IMR-90 (cell line): ENCODE measurements around the gene CUL1. TPM values are rescaled to one million over a fixed set of nuclear protein-coding genes. Genes with fewer than 3 reads are reported as not detected.

Experiments used
- ATAC-seq: fragments of 200-7000 bp; cut with Tn5 transposase; 2 replicates; pipeline ENCODE4 v1.9.1; 2020; ENCODE audit warnings: low read depth, mild to moderate bottlenecking, moderate library complexity
- BruUV-seq: library from RNA; stranded (reverse); fragments of 400-500 nt; replicated peaks from 2 replicates; lab custom pipeline; 2021; lab: Mats Ljungman, UMichigan
- CTCF ChIA-PET: fragments of 300-600 bp; formaldehyde crosslinking; extraction: SDS; loops from one replicate; lab custom pipeline; 2021; ENCODE audit warnings: antibody characterized with exemption; lab: Yijun Ruan, JAX
- POLR2A ChIA-PET: fragments of 300-600 bp; sonication (Branson Sonifier 250); formaldehyde crosslinking; loops from one replicate; lab custom pipeline; 2022; ENCODE audit warnings: antibody characterized with exemption; ENCODE audit not compliant: unreplicated experiment; lab: Charles Lee
- DNase-seq: peaks from one replicate; pipeline ENCODE4 v3.0.0; 2013
- H2AFZ ChIP-seq: replicated peaks from 2 replicates; pipeline ENCODE3; 2013; ENCODE audit warnings: low read length, mild to moderate bottlenecking; ENCODE audit not compliant: poor library complexity
- H2AK5ac ChIP-seq: 2 replicates; pipeline ENCODE4 v1.6.1; 2013; ENCODE audit warnings: low read depth, low read length, inconsistent platforms
- H2AK9ac ChIP-seq: replicated peaks from 2 replicates; pipeline ENCODE3; 2013; ENCODE audit warnings: mild to moderate bottlenecking, low read depth, low read length, moderate library complexity; ENCODE audit not compliant: poor library complexity
- H2BK120ac ChIP-seq: 2 replicates; pipeline ENCODE4 v1.6.1; 2013; ENCODE audit warnings: low read depth, low read length, inconsistent platforms
- H2BK15ac ChIP-seq: 3 replicates; pipeline ENCODE4 v1.6.1; 2013; ENCODE audit warnings: low read depth, low read length, inconsistent platforms
- H2BK20ac ChIP-seq: 2 replicates; pipeline ENCODE4 v1.6.1; 2013; ENCODE audit warnings: low read depth, mild to moderate bottlenecking, inconsistent platforms, low read length, moderate library complexity
- H2BK5ac ChIP-seq: 2 replicates; pipeline ENCODE4 v1.6.1; 2013; ENCODE audit warnings: mild to moderate bottlenecking, low read depth, low read length, inconsistent platforms; ENCODE audit not compliant: poor library complexity, severe bottlenecking
- H3K14ac ChIP-seq: replicated peaks from 2 replicates; pipeline ENCODE4 v1.6.1; 2013; ENCODE audit warnings: low read depth, low read length, inconsistent platforms
- H3K18ac ChIP-seq: 2 replicates; pipeline ENCODE4 v1.6.1; 2013; ENCODE audit warnings: low read depth, low read length, control low read depth
- H3K23ac ChIP-seq: 2 replicates; pipeline ENCODE4 v1.6.1; 2013; ENCODE audit warnings: low read depth, low read length, inconsistent platforms
- H3K27ac ChIP-seq: 2 replicates; pipeline ENCODE4 v1.5.1; 2013; ENCODE audit warnings: mild to moderate bottlenecking, control low read depth, low read length; ENCODE audit not compliant: insufficient read depth
- H3K27me3 ChIP-seq: 2 replicates; pipeline ENCODE4 v1.6.1; 2013; ENCODE audit warnings: low read length; ENCODE audit not compliant: control insufficient read depth, insufficient read depth
- H3K36me3 ChIP-seq: 2 replicates; pipeline ENCODE4 v1.6.1; 2013; ENCODE audit warnings: low read length, mixed read lengths; ENCODE audit not compliant: control insufficient read depth, insufficient read depth
- H3K4ac ChIP-seq: 2 replicates; pipeline ENCODE4 v1.6.1; 2013; ENCODE audit warnings: low read depth, low read length, inconsistent platforms
- H3K4me1 ChIP-seq: 2 replicates; pipeline ENCODE4 v1.6.1; 2013; ENCODE audit warnings: low read length, mixed read lengths; ENCODE audit not compliant: control insufficient read depth, insufficient read depth
- H3K4me2 ChIP-seq: 2 replicates; pipeline ENCODE4 v1.6.1; 2013; ENCODE audit warnings: low read depth, mild to moderate bottlenecking, control low read depth, low read length, moderate library complexity
- H3K4me3 ChIP-seq: 2 replicates; pipeline ENCODE4 v1.5.1; 2013; ENCODE audit warnings: low read depth, mild to moderate bottlenecking, control low read depth, low read length, moderate library complexity; ENCODE audit not compliant: insufficient read depth
- H3K56ac ChIP-seq: 2 replicates; pipeline ENCODE4 v1.6.1; 2013; ENCODE audit warnings: low read length, inconsistent platforms; ENCODE audit not compliant: insufficient read depth; ENCODE audit errors: extremely low read depth
- H3K79me1 ChIP-seq, 2 experiments: 2 replicates each; pipeline ENCODE4 v1.6.1; 2013; ENCODE audit warnings: low read length in 2 of 2, inconsistent platforms in 1 of 2, low read depth in 1 of 2
- H3K9ac ChIP-seq: 2 replicates; pipeline ENCODE4 v1.6.1; 2013; ENCODE audit warnings: low read depth, low read length, control low read depth
- H3K9me1 ChIP-seq: 2 replicates; pipeline ENCODE4 v1.6.1; 2013; ENCODE audit warnings: low read length, inconsistent platforms; ENCODE audit not compliant: insufficient read depth
- H3K9me3 ChIP-seq: 2 replicates; pipeline ENCODE4 v1.6.1; 2013; ENCODE audit warnings: low read length; ENCODE audit not compliant: control insufficient read depth, insufficient read depth
- H4K20me1 ChIP-seq: 2 replicates; pipeline ENCODE4 v1.6.1; 2013; ENCODE audit warnings: low read length, inconsistent platforms; ENCODE audit not compliant: insufficient read depth
- H4K5ac ChIP-seq: 2 replicates; pipeline ENCODE4 v1.6.1; 2013; ENCODE audit warnings: mild to moderate bottlenecking, low read depth, low read length, control low read depth
- H4K8ac ChIP-seq, 2 experiments: 2 replicates each; pipeline ENCODE4 v1.6.1; 2013; ENCODE audit warnings: low read depth in 2 of 2, low read length in 2 of 2, control low read depth in 1 of 2, inconsistent platforms in 1 of 2
- H4K91ac ChIP-seq: 2 replicates; pipeline ENCODE4 v1.6.1; 2013; ENCODE audit warnings: low read depth, low read length, inconsistent platforms; ENCODE audit not compliant: insufficient read depth
- FOS ChIP-seq: fragments of 150-350 bp; IDR thresholded peaks from 2 replicates; pipeline ENCODE4 v1.6.1; 2016; ENCODE audit warnings: low read depth, low read length
- MAFK ChIP-seq: IDR thresholded peaks from 2 replicates; pipeline ENCODE4 v1.6.1; 2012; ENCODE audit warnings: low read depth, low read length, improper control_type of control experiment
- POLR2A ChIP-seq: IDR thresholded peaks from 2 replicates; pipeline ENCODE4 v1.6.1; 2012; ENCODE audit warnings: mild to moderate bottlenecking, low read depth, low read length
- RCOR1 ChIP-seq: IDR thresholded peaks from 2 replicates; pipeline ENCODE4 v1.6.1; 2012; ENCODE audit warnings: mild to moderate bottlenecking, low read length, improper control_type of control experiment; ENCODE audit not compliant: insufficient replicate concordance
- RFX5 ChIP-seq: IDR thresholded peaks from 2 replicates; pipeline ENCODE4 v1.8.0; 2012; ENCODE audit warnings: low read depth, mild to moderate bottlenecking, low read length, moderate library complexity
- WGBS, 2 experiments: methylation state at CpG; one replicate each; pipeline versions ENCODE4 v1.1.5 to v1.1.7; 2013; ENCODE audit warnings: missing lambda C conversion rate in 2 of 2; ENCODE audit not compliant: insufficient read length in 1 of 2; ENCODE audit errors: extremely low coverage in 2 of 2; 5-methylcytosine and 5-hydroxymethylcytosine counted together
- dilution Hi-C: fragments of 300-500 bp; cut with HindIII; formaldehyde crosslinking; loops from one replicate; pipeline ENCODE4 v1.14.3; 2018; ENCODE audit warnings: low sequenced_read_pairs; ENCODE audit not compliant: unreplicated experiment
- in situ Hi-C: fragments of 300-500 bp; cut with MboI; formaldehyde crosslinking; loops from 3 replicates; pipeline ENCODE4 v1.14.3; 2019; ENCODE audit warnings: low sequenced_read_pairs, inconsistent platforms, mixed read lengths
- intact Hi-C: fragments of 100-400 bp; cut with micrococcal nuclease; formaldehyde crosslinking; loops from 2 replicates; pipeline ENCODE4 v1.10.0; 2022
- polyA plus RNA-seq, 3 experiments: library from polyadenylated mRNA; depleted of rRNA; stranded (reverse); fragments of >200 nt; gene quantifications; 2 replicates each; pipeline ENCODE4 v1.2.3, GENCODE V29; 2012; ENCODE audit warnings: low replicate concordance in 1 of 3
- total RNA-seq: library from RNA; depleted of rRNA; stranded (reverse); fragments of >200 nt; gene quantifications from 2 replicates; pipeline ENCODE4 v1.2.3, GENCODE V29; 2012
- TF ChIP-seq, protein P1 (sequence below): conservative IDR thresholded peaks from 2 replicates; pipeline ENCODE4 v1.5.1; 2012; ENCODE audit warnings: mild to moderate bottlenecking, low read depth, low read length, improper control_type of control experiment

Gene CUL1
- total and polyA plus RNA-seq, 2 of the 4 experiments (the other 2 are of a cell fraction) = 44.0 to 46.2 TPM

DNA sequence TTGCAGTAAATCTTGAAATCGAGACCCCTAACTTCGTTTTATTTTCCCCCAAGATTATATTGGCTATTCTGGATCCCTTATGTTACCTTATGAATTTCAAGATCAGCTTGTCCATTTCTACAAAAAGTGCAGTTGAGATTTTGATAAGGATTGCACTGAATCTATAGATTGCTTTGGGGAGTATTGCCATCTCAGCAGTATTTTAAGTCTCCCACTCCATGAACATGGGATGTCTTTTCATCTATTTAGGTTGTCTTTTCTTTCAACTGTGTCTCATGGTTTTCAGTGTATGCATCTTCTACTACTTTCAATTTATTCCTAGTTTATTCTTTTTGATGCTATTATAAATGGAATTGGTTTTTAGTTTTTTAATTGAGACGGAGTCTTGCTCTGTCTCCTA is 95.8 kb downstream of the CUL1 start:
- no peak overlapping the region for H2BK15ac ChIP-seq
- H3K27me3 ChIP-seq = no peaks in the 10 kb centered on the region
- no peak overlapping the region for H2AK5ac ChIP-seq
- H4K5ac ChIP-seq = no peak overlapping the region
- intact Hi-C loops (loop anchor here (5.0 kb wide), 1 partner anchor 168 kb away; no protein-coding TSS in a partner anchor), in situ Hi-C loops (no loop called here), dilution Hi-C loops (no loop called here)
- H3K18ac ChIP-seq = no peak overlapping the region
- H2BK5ac ChIP-seq = no peak overlapping the region
- H2AFZ ChIP-seq = no peak overlapping the region
- H2BK120ac ChIP-seq = no peak overlapping the region
- no peak overlapping the region for H3K4me3 ChIP-seq
- H4K91ac ChIP-seq = no peak overlapping the region
- no peak overlapping the region for H3K14ac ChIP-seq
- no peaks in the 10 kb centered on the region for H3K9me3 ChIP-seq
- no peak overlapping the region for H2AK9ac ChIP-seq
- H3K27ac ChIP-seq = no peak overlapping the region
- DNase-seq (no peak), ATAC-seq (no peak)
- no CpG with 5 or more reads among the region's 3 CpGs for WGBS, 2 experiments
- no peaks in the 10 kb centered on the region for H3K9me1 ChIP-seq
- no peak overlapping the region for H3K9ac ChIP-seq
- no peak overlapping the region for H3K4ac ChIP-seq
- no peak overlapping the region for H3K56ac ChIP-seq
- no peak overlapping the region for H2BK20ac ChIP-seq
- no peak overlapping the region for H3K23ac ChIP-seq
- no TSS peak for BruUV-seq
- ChIA-PET POLR2A (no interaction called here), CTCF (no interaction called here)
- H3K4me1 ChIP-seq = no peaks in the 10 kb centered on the region
- H4K20me1 ChIP-seq = no peaks in the 10 kb centered on the region; the same call in 1 of the 2 replicates
- TF ChIP-seq RCOR1 = no peak
- no peak for TF ChIP-seq FOS
- TF ChIP-seq, protein P1, sequence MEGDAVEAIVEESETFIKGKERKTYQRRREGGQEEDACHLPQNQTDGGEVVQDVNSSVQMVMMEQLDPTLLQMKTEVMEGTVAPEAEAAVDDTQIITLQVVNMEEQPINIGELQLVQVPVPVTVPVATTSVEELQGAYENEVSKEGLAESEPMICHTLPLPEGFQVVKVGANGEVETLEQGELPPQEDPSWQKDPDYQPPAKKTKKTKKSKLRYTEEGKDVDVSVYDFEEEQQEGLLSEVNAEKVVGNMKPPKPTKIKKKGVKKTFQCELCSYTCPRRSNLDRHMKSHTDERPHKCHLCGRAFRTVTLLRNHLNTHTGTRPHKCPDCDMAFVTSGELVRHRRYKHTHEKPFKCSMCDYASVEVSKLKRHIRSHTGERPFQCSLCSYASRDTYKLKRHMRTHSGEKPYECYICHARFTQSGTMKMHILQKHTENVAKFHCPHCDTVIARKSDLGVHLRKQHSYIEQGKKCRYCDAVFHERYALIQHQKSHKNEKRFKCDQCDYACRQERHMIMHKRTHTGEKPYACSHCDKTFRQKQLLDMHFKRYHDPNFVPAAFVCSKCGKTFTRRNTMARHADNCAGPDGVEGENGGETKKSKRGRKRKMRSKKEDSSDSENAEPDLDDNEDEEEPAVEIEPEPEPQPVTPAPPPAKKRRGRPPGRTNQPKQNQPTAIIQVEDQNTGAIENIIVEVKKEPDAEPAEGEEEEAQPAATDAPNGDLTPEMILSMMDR = no peak
- TF ChIP-seq POLR2A = no peak
- TF ChIP-seq MAFK = peak; percentile 85
- no peak for TF ChIP-seq RFX5
- peaks cover 50% of the 10 kb centered on the region for H3K36me3 ChIP-seq
- H4K8ac ChIP-seq = no peak overlapping the region
- peaks cover 0 to 14% of the 10 kb centered on the region in 2 experiments; a peak in 2 of 4 replicates for H3K79me1 ChIP-seq
- H3K4me2 ChIP-seq = no peak overlapping the region
